GM06990 (cell line): Measurements from ENCODE around the gene TMEM121B.

ENCODE experiments used
- DNase-seq: peaks from one replicate; pipeline ENCODE4 v3.0.0-alpha.2; 2011; ENCODE audit not compliant: insufficient read length; ENCODE audit errors: extremely low read depth
- H3K27me3 ChIP-seq: replicated peaks from 2 replicates; pipeline ENCODE4 v1.6.0; 2011; ENCODE audit warnings: low read length; ENCODE audit not compliant: control insufficient read depth, insufficient read depth
- H3K36me3 ChIP-seq: 2 replicates; pipeline ENCODE4 v1.5.1; 2011; ENCODE audit warnings: low read length; ENCODE audit not compliant: control insufficient read depth, insufficient read depth
- H3K4me3 ChIP-seq: replicated peaks from 2 replicates; pipeline ENCODE4 v1.5.1; 2011; ENCODE audit warnings: low read depth, mild to moderate bottlenecking, control low read depth, low read length
- CTCF ChIP-seq: IDR thresholded peaks from 2 replicates; pipeline ENCODE4 v1.5.1; 2011; ENCODE audit warnings: low read length, control low read depth, mild to moderate bottlenecking, inconsistent platforms; ENCODE audit not compliant: insufficient read depth, poor library complexity, severe bottlenecking

The TMEM121B gene

GRCh38 chr22:17096071-17096470, 25.1 kb downstream of the TMEM121B start:
- H3K27me3 ChIP-seq = no peaks in the 10 kb centered on the region
- H3K4me3 ChIP-seq = no peak overlapping the region
- no peak for TF ChIP-seq CTCF
- peaks cover 5% of the 10 kb centered on the region for H3K36me3 ChIP-seq
- no peak for DNase-seq

- Histone ChIP-seq H3K4me3 (no peak overlapping the region), H3K27me3 (no peaks in the 10 kb centered on the region), H3K36me3 (peaks cover 5% of the 10 kb centered on the region)
- no peak for DNase-seq
- TF ChIP-seq CTCF = peak; percentile 47
Measured at GRCh38 chr22:17095538-17095937, 25.6 kb downstream of the TMEM121B start.

- no peaks in the 10 kb centered on the region for H3K27me3 ChIP-seq
- H3K4me3 ChIP-seq = no peak overlapping the region
- no peak for TF ChIP-seq CTCF
- no peaks in the 10 kb centered on the region; the same call in 1 of the 2 replicates for H3K36me3 ChIP-seq
- no peak for DNase-seq
Measured at GRCh38 chr22:17093081-17093480, 28.1 kb downstream of the TMEM121B start.

- DNase-seq = no peak
- no peaks in the 10 kb centered on the region for H3K27me3 ChIP-seq
- H3K36me3 ChIP-seq = no peaks in the 10 kb centered on the region; the same call in 1 of the 2 replicates
- no peak for TF ChIP-seq CTCF
- no peak overlapping the region for H3K4me3 ChIP-seq
Measured at GRCh38 chr22:17091851-17092250, 29.3 kb downstream of the TMEM121B start.

- Histone ChIP-seq H3K36me3 (no peaks in the 10 kb centered on the region), H3K4me3 (no peak overlapping the region), H3K27me3 (no peaks in the 10 kb centered on the region)
- no peak for TF ChIP-seq CTCF
- no peak for DNase-seq
Measured at GRCh38 chr22:17090550-17090949, 30.6 kb downstream of the TMEM121B start.

GRCh38 chr22:17087498-17088131, 33.5 kb downstream of the TMEM121B start:
- Histone ChIP-seq H3K27me3 (no peaks in the 10 kb centered on the region), H3K36me3 (no peaks in the 10 kb centered on the region), H3K4me3 (no peak overlapping the region)
- peak; percentile 45 for DNase-seq
- no peak for TF ChIP-seq CTCF
